ENCODE data around the gene LRPAP1.

The LRPAP1 gene

DNA sequence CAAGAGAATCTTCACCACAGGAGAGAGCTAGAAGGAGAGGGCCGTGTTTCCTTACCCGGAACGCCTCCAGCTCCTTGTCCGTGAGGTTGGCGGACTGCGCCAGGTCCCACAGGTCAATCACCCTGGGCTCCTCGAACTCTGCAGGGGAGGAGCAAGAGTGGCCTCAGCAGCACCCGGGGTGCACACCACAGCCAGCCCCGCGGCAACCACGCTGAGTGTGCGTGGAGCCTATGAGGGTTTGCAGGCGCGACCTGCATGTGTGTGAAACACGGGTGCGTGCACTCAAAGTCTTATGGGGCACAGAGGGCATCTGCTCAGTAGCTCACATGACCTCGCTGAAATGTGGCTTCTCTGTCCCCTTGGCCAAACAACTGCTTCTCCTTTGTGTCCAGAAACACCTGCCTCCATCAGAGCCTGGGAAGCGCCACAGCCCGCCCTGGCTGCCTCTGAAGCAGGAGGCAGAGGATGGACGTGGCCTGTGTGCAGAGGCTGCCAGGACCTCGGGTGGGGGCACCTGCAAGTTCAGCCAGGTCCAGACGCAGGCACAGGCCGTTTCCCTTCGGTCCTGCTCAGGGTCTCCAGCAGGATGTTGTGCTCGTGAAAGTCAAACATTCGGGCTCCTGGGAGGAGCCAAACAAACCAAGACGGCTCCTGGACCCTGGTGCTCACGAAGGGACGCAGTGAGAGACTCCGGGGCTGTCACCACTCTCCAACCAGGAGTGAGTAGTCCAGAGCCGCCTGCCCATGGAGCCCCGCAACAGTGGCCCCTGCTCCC, 16.0 kb downstream of the LRPAP1 start:
- TF ChIP-seq, protein P1, sequence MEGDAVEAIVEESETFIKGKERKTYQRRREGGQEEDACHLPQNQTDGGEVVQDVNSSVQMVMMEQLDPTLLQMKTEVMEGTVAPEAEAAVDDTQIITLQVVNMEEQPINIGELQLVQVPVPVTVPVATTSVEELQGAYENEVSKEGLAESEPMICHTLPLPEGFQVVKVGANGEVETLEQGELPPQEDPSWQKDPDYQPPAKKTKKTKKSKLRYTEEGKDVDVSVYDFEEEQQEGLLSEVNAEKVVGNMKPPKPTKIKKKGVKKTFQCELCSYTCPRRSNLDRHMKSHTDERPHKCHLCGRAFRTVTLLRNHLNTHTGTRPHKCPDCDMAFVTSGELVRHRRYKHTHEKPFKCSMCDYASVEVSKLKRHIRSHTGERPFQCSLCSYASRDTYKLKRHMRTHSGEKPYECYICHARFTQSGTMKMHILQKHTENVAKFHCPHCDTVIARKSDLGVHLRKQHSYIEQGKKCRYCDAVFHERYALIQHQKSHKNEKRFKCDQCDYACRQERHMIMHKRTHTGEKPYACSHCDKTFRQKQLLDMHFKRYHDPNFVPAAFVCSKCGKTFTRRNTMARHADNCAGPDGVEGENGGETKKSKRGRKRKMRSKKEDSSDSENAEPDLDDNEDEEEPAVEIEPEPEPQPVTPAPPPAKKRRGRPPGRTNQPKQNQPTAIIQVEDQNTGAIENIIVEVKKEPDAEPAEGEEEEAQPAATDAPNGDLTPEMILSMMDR (conservative IDR thresholded peaks at IDR 0.05; ENCODE audit: low read depth) = no peak
- no peak overlapping the region for H3K27ac ChIP-seq
- DNase-seq (ENCODE audit: low spot score) = no peak
- ChIA-PET POLR2A (ENCODE audit: low non-redundant PET) (no interaction called here), CTCF (interaction anchor here (1.1 kb wide), 1 partner anchor 10 kb away, joined by 3 read pairs; no protein-coding TSS in a partner anchor)

DNA sequence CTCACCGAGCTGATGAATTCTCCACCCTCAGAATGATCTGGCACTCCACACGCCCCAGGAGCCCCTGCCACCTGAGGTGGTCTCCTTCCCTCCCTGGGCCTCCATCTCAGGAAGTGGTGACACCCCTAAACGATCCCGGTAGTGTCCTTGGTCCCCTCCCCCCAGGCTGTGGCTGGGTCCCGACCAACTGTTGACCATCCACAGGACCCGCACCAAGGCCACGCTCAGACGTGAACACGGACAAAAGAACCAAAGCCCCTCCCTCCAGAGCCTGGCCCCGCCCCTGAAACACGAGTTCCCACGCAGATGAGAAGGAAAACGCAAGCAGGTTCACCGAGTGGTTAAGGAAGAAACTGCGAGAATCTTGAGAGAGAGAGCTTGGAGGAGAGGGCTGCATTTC, 16.6 kb downstream of the LRPAP1 start:
- CTCF ChIA-PET = interaction anchor here (1.1 kb wide), 1 partner anchor 9 kb away, joined by 3 read pairs; no protein-coding TSS in a partner anchor
- POLR2A ChIA-PET (ENCODE audit: low non-redundant PET) = no interaction called here

DNA sequence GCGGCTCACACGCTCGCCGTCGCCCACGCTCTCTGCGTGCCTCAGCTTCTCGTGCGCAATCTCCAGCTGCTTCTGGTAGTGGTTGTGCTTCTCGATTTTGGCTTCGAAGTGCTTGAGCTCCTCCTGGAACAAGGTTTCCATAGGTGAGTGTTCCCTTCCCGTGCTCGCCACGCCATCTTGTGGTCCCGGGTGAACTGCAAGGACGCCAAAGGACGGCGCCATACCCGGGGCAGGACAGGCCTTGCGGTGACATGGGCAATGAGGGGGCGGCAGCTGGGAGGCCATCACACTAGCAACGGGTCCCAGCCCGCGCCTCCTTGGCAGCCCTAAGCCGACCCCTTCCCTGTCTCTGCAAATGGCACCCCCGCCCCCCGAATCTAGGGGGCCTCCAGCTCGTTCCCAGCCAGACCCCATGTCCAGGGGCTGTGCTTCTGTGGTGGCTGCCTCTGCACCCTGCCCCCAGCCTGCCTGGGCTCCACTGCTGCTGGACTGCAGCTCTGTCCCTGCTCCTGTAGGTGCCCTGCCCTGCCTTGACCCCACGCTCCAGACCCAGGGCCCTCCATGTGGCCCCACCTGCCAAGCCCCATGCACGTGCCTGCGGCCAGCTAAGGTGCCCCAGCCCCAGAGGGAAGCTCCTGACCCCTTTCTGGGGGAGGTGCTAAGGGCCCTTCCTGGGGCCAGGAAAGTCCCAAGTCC, 17.3 kb downstream of the LRPAP1 start:
- TF ChIP-seq, protein P1 (conservative IDR thresholded peaks at IDR 0.05; ENCODE audit: low read depth) = no peak; the same call in 1 of the 2 replicates
- ChIA-PET POLR2A (ENCODE audit: low non-redundant PET) (no interaction called here), CTCF (interaction anchor here (0.5 to 1.1 kb wide), 3 partner anchors 9 to 36 kb away, joined by 3 read pairs; no protein-coding TSS in a partner anchor)
- no peak for DNase-seq (ENCODE audit: low spot score)
- H3K27ac ChIP-seq = no peak overlapping the region

More for the DNA sequence above, 16.6 kb downstream of the LRPAP1 start:
- no peak overlapping the region for H3K27ac ChIP-seq
- no peak for DNase-seq (ENCODE audit: low spot score)
- TF ChIP-seq, protein P1 (conservative IDR thresholded peaks at IDR 0.05; ENCODE audit: low read depth) = no peak

DNA sequence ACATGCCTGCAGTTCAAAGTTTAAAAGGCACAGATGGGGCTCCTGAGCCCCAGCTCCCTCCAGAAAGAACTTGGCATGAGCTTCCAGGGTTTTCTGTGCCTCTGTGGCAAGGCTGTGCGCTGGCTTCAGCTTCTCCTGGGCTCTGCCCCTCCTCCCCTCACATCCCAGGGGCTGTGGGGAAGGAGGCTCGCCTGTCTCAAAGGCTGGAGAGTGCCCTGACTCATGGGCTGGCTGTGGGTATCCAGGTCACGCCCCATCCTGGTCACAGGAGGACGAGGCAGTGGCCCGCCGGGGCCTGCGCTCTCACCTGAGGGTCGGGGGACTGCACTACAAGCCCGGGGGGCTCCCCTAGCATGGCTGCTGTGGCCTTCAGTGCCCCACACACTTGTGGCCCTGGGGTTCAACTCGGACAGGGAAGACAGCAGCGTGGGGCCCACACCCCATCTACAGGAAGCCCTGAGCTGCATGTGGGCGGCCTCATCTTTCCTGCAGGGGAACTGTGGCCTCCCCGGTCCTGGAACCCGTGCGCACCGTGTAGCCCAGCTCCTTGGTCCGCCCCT, 17.9 kb downstream of the LRPAP1 start:
- no peak for DNase-seq (ENCODE audit: low spot score)
- TF ChIP-seq, protein P1 (conservative IDR thresholded peaks at IDR 0.05; ENCODE audit: low read depth) = no peak
- no peak overlapping the region for H3K27ac ChIP-seq
- ChIA-PET CTCF (interaction anchor here (0.5 to 0.7 kb wide), 2 partner anchors 12 to 35 kb away, joined by 3 read pairs; no protein-coding TSS in a partner anchor), POLR2A (ENCODE audit: low non-redundant PET) (no interaction called here)

DNA sequence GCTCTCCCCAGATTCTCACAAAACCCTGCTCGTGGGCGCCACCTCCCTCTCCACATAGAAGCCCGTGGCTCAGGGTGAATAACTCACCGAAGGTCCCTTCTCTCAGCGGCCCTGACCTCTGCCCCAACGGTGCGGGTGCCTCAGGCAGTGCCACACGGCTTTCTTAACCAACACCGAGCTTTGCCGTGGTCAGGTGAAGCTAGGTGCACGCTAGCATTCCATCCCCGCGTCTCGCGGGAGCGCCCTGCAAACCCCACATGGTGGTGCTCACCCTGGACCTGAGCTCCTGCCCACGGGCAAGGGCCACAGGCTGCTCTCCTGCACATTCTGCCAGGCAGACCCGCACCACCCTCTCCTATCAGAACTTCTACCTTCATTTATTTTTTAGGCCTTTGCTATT, 18.4 kb downstream of the LRPAP1 start:
- CTCF ChIA-PET = no interaction called here
- TF ChIP-seq, protein P1 (conservative IDR thresholded peaks at IDR 0.05; ENCODE audit: low read depth) = no peak
- POLR2A ChIA-PET (ENCODE audit: low non-redundant PET) = no interaction called here
- no peak for DNase-seq (ENCODE audit: low spot score)
- no peak overlapping the region for H3K27ac ChIP-seq

DNA sequence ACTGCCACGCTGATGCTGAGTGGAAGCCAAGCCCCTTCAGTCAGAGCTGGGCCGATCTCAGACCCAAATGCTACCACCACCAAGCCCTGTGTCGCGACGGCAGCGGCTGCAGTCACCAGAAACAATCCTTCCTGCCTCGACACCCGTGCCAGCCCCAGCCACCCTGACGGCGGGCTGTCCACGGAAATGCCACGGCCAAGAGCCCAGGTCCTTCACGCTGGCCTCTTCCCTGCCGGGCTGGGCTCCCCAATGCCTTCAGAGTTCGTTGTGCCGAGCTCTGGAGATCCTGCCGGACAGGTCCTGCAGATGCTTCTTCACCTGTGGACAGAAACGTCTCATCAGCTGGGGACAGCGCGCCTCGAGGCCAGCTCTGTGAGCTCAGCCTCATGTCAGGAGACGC, 19.5 kb downstream of the LRPAP1 start:
- H3K27ac ChIP-seq = no peak overlapping the region
- DNase-seq (ENCODE audit: low spot score) = no peak
- ChIA-PET CTCF (no interaction called here), POLR2A (ENCODE audit: low non-redundant PET) (no interaction called here)
- TF ChIP-seq, protein P1 (conservative IDR thresholded peaks at IDR 0.05; ENCODE audit: low read depth) = no peak

All from RWPE1 (cell line).